Adrenal gland (tissue), 12 donors: Measurements from ENCODE around the gene MORN4. TPM values are rescaled to one million over a fixed set of nuclear protein-coding genes. Genes with fewer than 3 reads are reported as not detected.
"Not testable (repeated sequence)": the region's sequence is repeated elsewhere in the genome, so short reads cannot be mapped to it uniquely, and the experiment has no call there.

Experiments used
- DNase-seq, 7 donors: peaks; one replicate each; pipeline ENCODE4 v3.0.0-alpha.2; 2019 to 2020
- H3K27ac ChIP-seq, 5 donors: fragments of 200-600 bp; sonication (generic) in 4 of 5; 1 replicate in 3 of 5; 2 replicates in 2 of 5; pipeline versions ENCODE4 v1.5.1 to v1.8.0; 2016 to 2020; ENCODE audit warnings: mild to moderate bottlenecking in 1 of 5
- H3K27me3 ChIP-seq: fragments of 200-600 bp; 2 replicates; pipeline ENCODE4 v1.8.0; 2021
- H3K36me3 ChIP-seq, 2 donors: fragments of 200-600 bp; replicated peaks in 1 of 2; 1 replicate in 1 of 2; 2 replicates in 1 of 2; pipeline versions ENCODE4 v1.5.1 to v1.8.0; 2018 to 2022
- H3K4me1 ChIP-seq, 2 donors: fragments of 200-600 bp; replicated peaks in 1 of 2; 1 replicate in 1 of 2; 2 replicates in 1 of 2; pipeline versions ENCODE4 v1.5.1 to v1.8.0; 2018 to 2021
- H3K4me3 ChIP-seq, 4 donors: fragments of 200-600 bp; sonication (generic) in 3 of 4; one replicate each; pipeline ENCODE4 v1.5.1; 2016 to 2018
- H3K9me3 ChIP-seq, 3 donors: fragments of 200-600 bp; sonication (generic) in 1 of 3; replicated peaks in 1 of 3; 1 replicate in 2 of 3; 2 replicates in 1 of 3; pipeline versions ENCODE4 v1.5.1 to v1.8.0; 2016 to 2021
- POLR2A ChIP-seq, 2 donors: fragments of 450-650 bp; IDR thresholded peaks; one replicate each; pipeline ENCODE4 v1.6.1; 2017; ENCODE audit warnings: antibody characterized with exemption in 2 of 2, mild to moderate bottlenecking in 2 of 2, moderate library complexity in 1 of 2
- WGBS, 4 donors: extraction: QIAGEN DNeasy Blood & Tissue Kit in 2 of 4; methylation state at CpG; one replicate each; pipeline versions ENCODE4 v1.1.5 to v1.1.7; 2013 to 2017; 5-methylcytosine and 5-hydroxymethylcytosine counted together
- intact Hi-C, 2 donors: fragments of 100-400 bp; cut with DNase I; formaldehyde crosslinking; loops; one replicate each; pipeline versions ENCODE4 v1.14.1 to v1.15.0; 2022 to 2023
- polyA plus RNA-seq, 3 donors: library from polyadenylated mRNA; stranded (reverse); fragments of 200-250 nt in 2 of 3; fragments of 350-450 nt in 1 of 3; fragmentation: Illumina TruSeq in 1 of 3; extraction: RNeasy Lipid Tissue Mini Kit (QIAGEN cat#74804) in 1 of 3; gene quantifications; one replicate each; pipeline ENCODE4 v1.2.3, GENCODE V29; 2013 to 2014
- total RNA-seq, 9 donors: library from RNA; depleted of rRNA in 4 of 9; stranded (reverse); fragments of >200 nt in 4 of 9; fragments of 120-200 nt in 1 of 9; fragmentation: NEBNext Ultra II Directional in 1 of 9; extraction: Animal tissue kit (Norgen Biotek cat#: 25700) in 1 of 9; gene quantifications; one replicate each; pipeline versions ENCODE4 v1.1.0 to v1.2.4, GENCODE V29; 2013 to 2023
- TF ChIP-seq, protein P1 (sequence below), 6 experiments: fragments of 450-650 bp in 4 of 6; fragments of 200-600 bp in 2 of 6; sonication (generic) in 1 of 6; IDR thresholded peaks; 1 replicate in 5 of 6; 2 replicates in 1 of 6; pipeline versions ENCODE4 v1.5.1 to v1.8.0; 2016 to 2021; ENCODE audit warnings: antibody characterized with exemption in 6 of 6, mild to moderate bottlenecking in 2 of 6, moderate library complexity in 1 of 6
- donor health status: healthy with polysubstance abuse.
- donor health status: Bipolar disorder and iron deficiency.
- donor health status: DM: yes; HTN: yes; CAD: no.
- donor health status: DM: no; HTN: no; CAD: no.
- donor health status: DM: no; HTN: no; CAD: no.
- donor health status: DM: yes; HTN: yes; CAD: no.

MORN4 gene
- total and polyA plus RNA-seq, 12 donors = 1.6 to 15.0 (median 8.0) TPM

DNA sequence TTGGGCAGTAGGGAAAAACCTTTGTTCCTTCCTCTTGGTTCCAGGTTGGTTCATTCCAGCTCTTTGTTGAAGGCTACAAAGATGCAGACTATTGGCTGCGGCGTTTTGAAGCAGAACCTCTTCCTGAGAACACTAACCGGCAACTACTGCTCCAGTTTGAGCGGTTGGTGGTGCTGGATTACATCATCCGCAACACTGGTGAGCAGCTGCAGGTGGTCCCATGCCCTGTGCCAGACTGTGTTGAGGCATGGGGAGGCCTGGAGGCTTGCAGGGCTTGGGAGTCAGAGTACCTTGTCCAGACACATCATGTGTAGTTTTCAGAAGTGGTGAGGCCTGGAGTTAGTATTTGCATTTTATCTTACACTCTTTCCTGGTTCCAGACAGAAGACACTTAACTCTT, 23.5 kb upstream of the MORN4 start:
- no peaks in the 10 kb centered on the region for H3K27me3 ChIP-seq
- H3K4me3 ChIP-seq = no peak overlapping the region
- intact Hi-C loops = no loop called here
- 82 to 94% (median 88%) methylated on average over 5 of the region's 5 CpGs for WGBS, 4 donors
- H3K27ac ChIP-seq = no peak overlapping the region
- DNase-seq = no peak
- no peaks in the 10 kb centered on the region for H3K9me3 ChIP-seq
- TF ChIP-seq, protein P1, sequence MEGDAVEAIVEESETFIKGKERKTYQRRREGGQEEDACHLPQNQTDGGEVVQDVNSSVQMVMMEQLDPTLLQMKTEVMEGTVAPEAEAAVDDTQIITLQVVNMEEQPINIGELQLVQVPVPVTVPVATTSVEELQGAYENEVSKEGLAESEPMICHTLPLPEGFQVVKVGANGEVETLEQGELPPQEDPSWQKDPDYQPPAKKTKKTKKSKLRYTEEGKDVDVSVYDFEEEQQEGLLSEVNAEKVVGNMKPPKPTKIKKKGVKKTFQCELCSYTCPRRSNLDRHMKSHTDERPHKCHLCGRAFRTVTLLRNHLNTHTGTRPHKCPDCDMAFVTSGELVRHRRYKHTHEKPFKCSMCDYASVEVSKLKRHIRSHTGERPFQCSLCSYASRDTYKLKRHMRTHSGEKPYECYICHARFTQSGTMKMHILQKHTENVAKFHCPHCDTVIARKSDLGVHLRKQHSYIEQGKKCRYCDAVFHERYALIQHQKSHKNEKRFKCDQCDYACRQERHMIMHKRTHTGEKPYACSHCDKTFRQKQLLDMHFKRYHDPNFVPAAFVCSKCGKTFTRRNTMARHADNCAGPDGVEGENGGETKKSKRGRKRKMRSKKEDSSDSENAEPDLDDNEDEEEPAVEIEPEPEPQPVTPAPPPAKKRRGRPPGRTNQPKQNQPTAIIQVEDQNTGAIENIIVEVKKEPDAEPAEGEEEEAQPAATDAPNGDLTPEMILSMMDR (IDR thresholded peaks at IDR 0.05) = no peak
- TF ChIP-seq POLR2A (IDR thresholded peaks at IDR 0.05) = no peak
- peaks cover 0 to 4% of the 10 kb centered on the region in 2 donors for H3K4me1 ChIP-seq
- peaks cover 0 to 62% of the 10 kb centered on the region in 2 donors for H3K36me3 ChIP-seq

DNA sequence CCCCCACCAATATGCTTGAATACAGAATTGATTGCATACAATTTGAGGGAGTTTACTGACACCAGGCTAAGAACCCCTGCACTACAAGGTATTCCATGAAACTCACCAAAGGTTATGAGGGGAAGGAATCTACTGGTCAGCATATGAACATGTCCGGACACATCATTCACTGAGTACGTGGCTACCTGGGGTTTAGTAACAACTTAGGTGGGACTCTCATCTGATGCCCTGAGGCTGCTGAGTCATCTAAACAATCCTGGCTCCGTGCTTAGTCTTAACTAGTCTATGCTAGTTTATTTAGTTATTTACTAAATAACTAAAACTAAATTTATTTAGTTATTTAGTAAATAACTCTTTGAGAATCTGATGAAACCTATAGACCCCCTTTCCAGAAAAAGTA, 18.5 kb upstream of the MORN4 start:
- intact Hi-C loops = no loop called here
- Histone ChIP-seq H3K4me1 (peaks cover 25 to 50% of the 10 kb centered on the region in 2 donors), H3K4me3 (no peak overlapping the region), H3K27ac (no peak overlapping the region), H3K9me3 (no peaks in the 10 kb centered on the region), H3K36me3 (peaks cover 0 to 46% of the 10 kb centered on the region in 2 donors), H3K27me3 (no peaks in the 10 kb centered on the region)
- 91 to 97% (median 95%) methylated on average over 2 to 3 of the region's 3 CpGs for WGBS, 4 donors
- no peak for DNase-seq
- TF ChIP-seq, protein P1 (IDR thresholded peaks at IDR 0.05) = no peak
- TF ChIP-seq POLR2A (IDR thresholded peaks at IDR 0.05) = no peak

DNA sequence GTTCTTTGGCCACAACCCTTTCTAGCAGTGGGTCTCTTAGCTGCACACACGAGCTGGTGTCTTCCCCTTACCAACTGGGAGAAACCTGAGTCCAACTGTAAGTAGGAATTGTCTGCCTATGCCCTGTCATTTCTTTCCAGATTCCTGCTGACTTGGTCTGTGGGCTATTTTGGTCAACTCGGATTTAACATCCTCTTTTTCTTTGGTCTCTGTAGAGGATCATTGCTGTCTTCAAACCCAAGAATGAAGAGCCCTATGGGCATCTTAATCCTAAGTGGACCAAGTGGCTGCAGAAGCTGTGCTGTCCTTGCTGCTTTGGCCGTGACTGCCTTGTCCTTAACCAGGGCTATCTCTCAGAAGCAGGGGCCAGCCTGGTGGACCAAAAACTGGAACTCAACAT, 17.4 kb upstream of the MORN4 start:
- H3K4me1 ChIP-seq = peaks cover 25 to 51% of the 10 kb centered on the region in 2 donors
- peak overlapping the region in 2 of 5 donors; percentile 64 to 88 for H3K27ac ChIP-seq
- H3K36me3 ChIP-seq = peaks cover 0 to 37% of the 10 kb centered on the region in 2 donors
- peak in 1 of 7 donors; percentile 10 for DNase-seq
- intact Hi-C loops = no loop called here
- no peak for TF ChIP-seq POLR2A (IDR thresholded peaks at IDR 0.05)
- TF ChIP-seq, protein P1 (IDR thresholded peaks at IDR 0.05) = no peak
- H3K4me3 ChIP-seq = no peak overlapping the region
- H3K9me3 ChIP-seq = no peaks in the 10 kb centered on the region
- WGBS, 4 donors = 71 to 83% (median 77%) methylated on average over 3 of the region's 3 CpGs
- H3K27me3 ChIP-seq = no peaks in the 10 kb centered on the region

DNA sequence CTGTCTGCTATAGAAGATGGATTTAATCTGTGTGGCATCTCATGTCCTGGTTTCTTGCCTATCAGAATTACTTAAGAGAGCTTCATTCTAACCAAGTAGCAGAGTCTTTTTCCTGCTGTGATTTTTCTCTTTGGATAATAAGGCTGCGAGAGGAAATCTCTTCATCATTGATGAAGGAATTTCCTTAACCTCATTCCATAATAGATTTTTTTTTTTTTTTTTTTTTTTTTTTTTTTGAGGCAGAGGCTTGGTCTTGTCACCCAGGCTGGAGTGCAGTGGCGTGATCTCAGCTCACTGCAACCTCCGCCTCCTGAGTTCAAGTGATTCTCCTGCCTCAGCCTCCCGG, 16.1 kb upstream of the MORN4 start:
- H3K27me3 ChIP-seq, H3K4me3 ChIP-seq, DNase-seq, intact Hi-C loops, H3K9me3 ChIP-seq: not testable (repeated sequence)
- Histone ChIP-seq H3K4me1 (peaks cover 25 to 51% of the 10 kb centered on the region in 2 donors), H3K36me3 (peaks cover 0 to 38% of the 10 kb centered on the region in 2 donors), H3K27ac (peak overlapping the region; percentile 55 to 88 (median 69))
- WGBS, 4 donors = 80 to 96% (median 86%) methylated on average over 4 of the region's 4 CpGs
